HCT116 (cell line): ENCODE results near the gene KCNIP3. TPM values are rescaled to one million over a fixed set of nuclear protein-coding genes. Genes with fewer than 3 reads are reported as not detected.

Experiments
- ATAC-seq: fragments of 200-7000 bp; cut with Tn5 transposase; 2 replicates; pipeline ENCODE4 v1.9.1; 2020; ENCODE audit warnings: mild to moderate bottlenecking, moderate library complexity
- BruUV-seq: library from RNA; stranded (reverse); fragments of 400-500 nt; replicated peaks from 2 replicates; lab custom pipeline; 2021; lab: Mats Ljungman, UMichigan
- CTCF ChIA-PET: fragments of 300-600 bp; sonication (Branson Sonifier 250); formaldehyde crosslinking; loops from one replicate; lab custom pipeline; 2021; ENCODE audit warnings: antibody characterized with exemption; lab: Charles Lee
- POLR2A ChIA-PET: fragments of 300-600, 350-600 bp; sonication (Branson Sonifier 250); formaldehyde crosslinking; loops from one replicate; lab custom pipeline; 2021; ENCODE audit warnings: antibody characterized with exemption; lab: Charles Lee
- RAD21 ChIA-PET, 2 experiments: fragments of 300-600 bp; sonication (Branson Sonifier 250); formaldehyde crosslinking; loops; one replicate each; lab custom pipeline; 2023; ENCODE audit warnings: low total read pairs in 2 of 2; ENCODE audit not compliant: uncharacterized antibody in 2 of 2, unreplicated experiment in 2 of 2, low non-redundant PET in 1 of 2; lab: Charles Lee
- DNase-seq: peaks from one replicate; pipeline ENCODE4 v3.0.0-alpha.2; 2010; ENCODE audit warnings: low read depth, low spot score
- H2AFZ ChIP-seq: fragments of 200-600 bp; shearing (Covaris generic), sonication (generic); 2 replicates; pipeline ENCODE4 v1.6.1; 2017; ENCODE audit warnings: low read depth, mixed run types, mixed read lengths, antibody characterized with exemption, low read length; ENCODE audit not compliant: poor library complexity, severe bottlenecking
- H3K27ac ChIP-seq: 2 replicates; pipeline ENCODE4 v1.5.1; 2012; ENCODE audit warnings: low read depth, low read length
- H3K27me3 ChIP-seq: fragments of 200-600 bp; sonication (generic); 2 replicates; pipeline ENCODE4 v1.6.1; 2016; ENCODE audit warnings: mixed run types, low read length, mixed read lengths; ENCODE audit not compliant: insufficient read depth
- H3K36me3 ChIP-seq, 2 experiments: fragments of 200-500 bp in 1 of 2; fragments of 200-600 bp in 1 of 2; sonication (Bioruptor generic) in 1 of 2; sonication (generic) in 1 of 2; 2 replicates each; pipeline versions ENCODE4 v1.5.1 to v1.6.1; 2014 to 2016; ENCODE audit warnings: low read length in 2 of 2, inconsistent platforms in 1 of 2, mixed read lengths in 1 of 2, mixed run types in 1 of 2; ENCODE audit not compliant: insufficient read depth in 2 of 2, control insufficient read depth in 1 of 2
- H3K4me1 ChIP-seq, 2 experiments: fragments of 200-600 bp in 1 of 2; sonication (generic) in 1 of 2; 2 replicates each; pipeline versions ENCODE4 v1.5.1 to v1.6.1; 2012 to 2017; ENCODE audit warnings: low read length in 2 of 2, inconsistent platforms in 1 of 2, mild to moderate bottlenecking in 1 of 2, mixed read lengths in 1 of 2, mixed run types in 1 of 2, moderate library complexity in 1 of 2; ENCODE audit not compliant: insufficient read depth in 2 of 2, control insufficient read depth in 1 of 2
- H3K4me2 ChIP-seq: fragments of 200-600 bp; sonication (generic); 2 replicates; pipeline ENCODE4 v1.6.1; 2017; ENCODE audit warnings: mixed run types, low read length, mixed read lengths
- H3K4me3 ChIP-seq, 2 experiments: fragments of 200-600 bp in 1 of 2; sonication (generic) in 1 of 2; replicated peaks in 1 of 2; 2 replicates each; pipeline ENCODE4 v1.5.1; 2011 to 2016; ENCODE audit warnings: low read length in 2 of 2, control low read depth in 1 of 2, low read depth in 1 of 2, mild to moderate bottlenecking in 1 of 2, mixed read lengths in 1 of 2, mixed run types in 1 of 2
- H3K79me2 ChIP-seq: fragments of 200-600 bp; sonication (generic); 2 replicates; pipeline ENCODE4 v1.6.1; 2017; ENCODE audit warnings: mild to moderate bottlenecking, mixed run types, low read length, moderate library complexity, mixed read lengths; ENCODE audit not compliant: insufficient read depth
- H3K9ac ChIP-seq: fragments of 200-600 bp; sonication (generic); 2 replicates; pipeline ENCODE4 v1.6.1; 2016; ENCODE audit warnings: low read length, mixed read lengths
- H3K9me2 ChIP-seq: fragments of 200-600 bp; sonication (generic), shearing (Covaris generic); 2 replicates; pipeline ENCODE4 v1.6.1; 2017; ENCODE audit warnings: mixed run types, mild to moderate bottlenecking, moderate library complexity; ENCODE audit not compliant: insufficient read depth
- H3K9me3 ChIP-seq, 2 experiments: fragments of 200-500 bp in 1 of 2; fragments of 200-600 bp in 1 of 2; sonication (Bioruptor generic) in 1 of 2; sonication (generic) in 1 of 2; 2 replicates each; pipeline ENCODE4 v1.6.1; 2014 to 2017; ENCODE audit warnings: low read length in 2 of 2, mixed read lengths in 2 of 2, inconsistent platforms in 1 of 2, low read depth in 1 of 2, mild to moderate bottlenecking in 1 of 2, mixed run types in 1 of 2, moderate library complexity in 1 of 2; ENCODE audit not compliant: control insufficient read depth in 1 of 2, insufficient read depth in 1 of 2
- H4K20me1 ChIP-seq: fragments of 200-600 bp; sonication (generic), shearing (Covaris generic); 2 replicates; pipeline ENCODE4 v1.6.1; 2017; ENCODE audit warnings: mixed run types, mild to moderate bottlenecking, moderate library complexity; ENCODE audit not compliant: insufficient read depth
- ATF3 ChIP-seq: IDR thresholded peaks from 2 replicates; pipeline ENCODE4 v1.6.1; 2012
- CBX3 ChIP-seq: IDR thresholded peaks from 2 replicates; pipeline ENCODE4 v1.6.1; 2012; ENCODE audit warnings: low read depth
- CEBPB ChIP-seq: IDR thresholded peaks from 2 replicates; pipeline ENCODE4 v1.6.1; 2012; ENCODE audit warnings: low read depth
- CTCF ChIP-seq, 3 experiments: fragments of 200-600 bp in 1 of 3; sonication (generic) in 1 of 3; IDR thresholded peaks in 2 of 3; conservative IDR thresholded peaks in 1 of 3; 2 replicates each; pipeline ENCODE4 v1.5.1; 2012 to 2017; ENCODE audit warnings: low read depth in 2 of 3, low read length in 2 of 3, antibody characterized with exemption in 1 of 3, borderline replicate concordance in 1 of 3, control low read depth in 1 of 3, mild to moderate bottlenecking in 1 of 3, mixed read lengths in 1 of 3, mixed run types in 1 of 3, moderate library complexity in 1 of 3; ENCODE audit not compliant: insufficient read depth in 1 of 3
- EGR1 ChIP-seq: IDR thresholded peaks from 2 replicates; pipeline ENCODE4 v1.6.1; 2012; ENCODE audit warnings: low read depth
- EZH2 ChIP-seq: fragments of 200-600 bp; sonication (generic); IDR thresholded peaks from 2 replicates; pipeline ENCODE4 v1.6.1; 2017; ENCODE audit warnings: antibody characterized with exemption, mixed run types
- EZH2phosphoT487 ChIP-seq: fragments of 200-600 bp; IDR thresholded peaks from 2 replicates; pipeline ENCODE4 v1.6.1; 2018; ENCODE audit warnings: antibody characterized with exemption, borderline replicate concordance
- FOSL1 ChIP-seq: IDR thresholded peaks from 2 replicates; pipeline ENCODE4 v1.6.1; 2012; ENCODE audit warnings: low read depth
- MAX ChIP-seq: IDR thresholded peaks from 2 replicates; pipeline ENCODE4 v1.6.1; 2012
- RAD21 ChIP-seq: IDR thresholded peaks from 2 replicates; pipeline ENCODE4 v1.6.1; 2012; ENCODE audit warnings: low read depth, mild to moderate bottlenecking
- SIN3A ChIP-seq: IDR thresholded peaks from 2 replicates; pipeline ENCODE4 v1.6.1; 2012; ENCODE audit warnings: low read depth
- SP1 ChIP-seq: IDR thresholded peaks from 2 replicates; pipeline ENCODE4 v1.6.1; 2012; ENCODE audit warnings: low read depth
- SRF ChIP-seq: IDR thresholded peaks from 2 replicates; pipeline ENCODE4 v1.6.1; 2012; ENCODE audit warnings: low read depth
- TCF7L2 ChIP-seq: IDR thresholded peaks from 2 replicates; pipeline ENCODE4 v1.7.0; 2011; ENCODE audit warnings: borderline replicate concordance, inconsistent platforms; ENCODE audit not compliant: insufficient read depth, insufficient read length; ENCODE audit errors: extremely low read depth
- ZFX ChIP-seq: fragments of 450-650 bp; IDR thresholded peaks from 2 replicates; pipeline ENCODE4 v1.6.1; 2017
- intact Hi-C: fragments of 100-400 bp; cut with micrococcal nuclease; formaldehyde crosslinking; loops from 2 replicates; pipeline ENCODE4 v1.10.0; 2022
- total RNA-seq: library from RNA; stranded (reverse); gene quantifications from one replicate; pipeline ENCODE4 v1.2.1, GENCODE V29; 2021; ENCODE audit not compliant: unreplicated experiment
- TF ChIP-seq, protein P1 (sequence below): IDR thresholded peaks from 2 replicates; pipeline ENCODE4 v1.6.1; 2011; ENCODE audit warnings: mild to moderate bottlenecking, low read length, moderate library complexity; ENCODE audit not compliant: insufficient replicate concordance; ENCODE audit errors: extremely low read depth

KCNIP3 gene
- total RNA-seq, 1 experiment from 2014 or later = 3.1 TPM

GRCh38 chr2:95385570-95385984 is 88.4 kb downstream of the KCNIP3 start:
- Histone ChIP-seq H3K4me1 (peaks cover 0 to 3% of the 10 kb centered on the region in 2 experiments; a peak in 1 of 4 replicates), H3K79me2 (no peaks in the 10 kb centered on the region), H4K20me1 (no peaks in the 10 kb centered on the region), H3K9me2 (no peaks in the 10 kb centered on the region), H3K4me3 (no peak overlapping the region), H2AFZ (no peak overlapping the region), H3K27ac (no peak overlapping the region), H3K4me2 (no peak overlapping the region), H3K9me3 (no peaks in the 10 kb centered on the region), H3K9ac (no peak overlapping the region), H3K36me3 (no peaks in the 10 kb centered on the region), H3K27me3 (no peaks in the 10 kb centered on the region)
- ATAC-seq (no peak), DNase-seq (no peak)
- no TSS peak for BruUV-seq
- ChIA-PET RAD21 (no interaction called here), POLR2A (no interaction called here), CTCF (no interaction called here)
- TF ChIP-seq EZH2 (no peak), FOSL1 (no peak)
- intact Hi-C loops = no loop called here

GRCh38 chr2:95386031-95386430 is 88.9 kb downstream of the KCNIP3 start:
- TF ChIP-seq CEBPB (no peak), EZH2 (no peak), MAX (no peak), CTCF (IDR thresholded peaks at IDR 0.05 in 2 of 3, conservative IDR thresholded peaks at IDR 0.05 in 1 of 3; ENCODE audit: borderline replicate concordance in 1 of 3, insufficient read depth in 1 of 3, low read depth in 2 of 3, low read length in 2 of 3) (no peak), FOSL1 (no peak), SIN3A (no peak), EZH2phosphoT487 (no peak), EGR1 (no peak), CBX3 (no peak), SP1 (no peak), SRF (no peak), ZFX (no peak), TCF7L2 (no peak), ATF3 (no peak), RAD21 (no peak)
- TF ChIP-seq, protein P1, sequence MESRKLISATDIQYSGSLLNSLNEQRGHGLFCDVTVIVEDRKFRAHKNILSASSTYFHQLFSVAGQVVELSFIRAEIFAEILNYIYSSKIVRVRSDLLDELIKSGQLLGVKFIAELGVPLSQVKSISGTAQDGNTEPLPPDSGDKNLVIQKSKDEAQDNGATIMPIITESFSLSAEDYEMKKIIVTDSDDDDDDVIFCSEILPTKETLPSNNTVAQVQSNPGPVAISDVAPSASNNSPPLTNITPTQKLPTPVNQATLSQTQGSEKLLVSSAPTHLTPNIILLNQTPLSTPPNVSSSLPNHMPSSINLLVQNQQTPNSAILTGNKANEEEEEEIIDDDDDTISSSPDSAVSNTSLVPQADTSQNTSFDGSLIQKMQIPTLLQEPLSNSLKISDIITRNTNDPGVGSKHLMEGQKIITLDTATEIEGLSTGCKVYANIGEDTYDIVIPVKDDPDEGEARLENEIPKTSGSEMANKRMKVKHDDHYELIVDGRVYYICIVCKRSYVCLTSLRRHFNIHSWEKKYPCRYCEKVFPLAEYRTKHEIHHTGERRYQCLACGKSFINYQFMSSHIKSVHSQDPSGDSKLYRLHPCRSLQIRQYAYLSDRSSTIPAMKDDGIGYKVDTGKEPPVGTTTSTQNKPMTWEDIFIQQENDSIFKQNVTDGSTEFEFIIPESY = no peak
- ChIA-PET POLR2A (no interaction called here), RAD21 (no interaction called here), CTCF (no interaction called here)
- Histone ChIP-seq H3K36me3 (no peaks in the 10 kb centered on the region), H3K79me2 (no peaks in the 10 kb centered on the region), H3K27me3 (no peaks in the 10 kb centered on the region), H3K4me1 (peaks cover 0 to 3% of the 10 kb centered on the region in 2 experiments; a peak in 1 of 4 replicates), H4K20me1 (no peaks in the 10 kb centered on the region), H3K9ac (no peak overlapping the region), H3K9me2 (no peaks in the 10 kb centered on the region), H3K4me2 (no peak overlapping the region), H2AFZ (no peak overlapping the region), H3K27ac (no peak overlapping the region), H3K4me3 (no peak overlapping the region), H3K9me3 (no peaks in the 10 kb centered on the region)
- DNase-seq (no peak), ATAC-seq (no peak)
- BruUV-seq = no TSS peak
- intact Hi-C loops = no loop called here
